K562 (cell line): ENCODE measurements around the gene TP73. TPM values are rescaled to one million over a fixed set of nuclear protein-coding genes. Genes with fewer than 3 reads are reported as not detected.
A peak's percentile ranks its signal among the peaks of the same experiment; 100 is the strongest.

Source experiments
- ARID3B ChIP-seq: fragments of 250-450 bp; sonication (Bioruptor Pico); IDR thresholded peaks from 2 replicates; pipeline ENCODE4 v1.4.0; 2020; ENCODE audit warnings: borderline replicate concordance
- DNMT1 ChIP-seq: fragments of 450-650 bp; IDR thresholded peaks from 2 replicates; pipeline ENCODE4 v1.6.1; 2016; ENCODE audit warnings: antibody characterized with exemption, mild to moderate bottlenecking
- MEF2D ChIP-seq: conservative IDR thresholded peaks from 2 replicates; pipeline ENCODE4 v1.6.1; 2016; ENCODE audit warnings: low read depth, missing genetic modification characterization, missing compliant biosample characterization
- MITF ChIP-seq: IDR thresholded peaks from 2 replicates; pipeline ENCODE4 v1.6.1; 2014; ENCODE audit warnings: antibody characterized with exemption
- MTA1 ChIP-seq: fragments of 450-650 bp; IDR thresholded peaks from 2 replicates; pipeline ENCODE4 v1.6.1; 2017; ENCODE audit warnings: borderline replicate concordance
- NFXL1 ChIP-seq: fragments of 450-650 bp; formaldehyde crosslinking; IDR thresholded peaks from 2 replicates; pipeline ENCODE4 v1.4.0; 2021; ENCODE audit warnings: mild to moderate bottlenecking
- RBBP5 ChIP-seq: fragments of 200-600 bp; sonication (generic); IDR thresholded peaks from 2 replicates; pipeline ENCODE4 v1.6.1; 2012; ENCODE audit warnings: borderline replicate concordance, mild to moderate bottlenecking, low read length, control low read depth, inconsistent platforms; ENCODE audit not compliant: insufficient read depth, poor library complexity, severe bottlenecking
- SREBF1 ChIP-seq: fragments of 150-350 bp; IDR thresholded peaks from 2 replicates; pipeline ENCODE4 v1.6.1; 2014; ENCODE audit warnings: antibody characterized with exemption, low read depth, low read length, borderline replicate concordance
- TFE3 ChIP-seq: fragments of 450-650 bp; formaldehyde crosslinking; IDR thresholded peaks from 2 replicates; pipeline ENCODE4 v1.4.0; 2020; ENCODE audit warnings: mild to moderate bottlenecking, mixed read lengths
- ZNF696 ChIP-seq: fragments of 250-450 bp; sonication (Bioruptor Pico); conservative IDR thresholded peaks from 2 replicates; pipeline ENCODE4 v1.4.0; 2020; ENCODE audit warnings: mild to moderate bottlenecking, moderate library complexity
- polyA plus RNA-seq, 8 experiments: library from polyadenylated mRNA; depleted of rRNA in 4 of 8; stranded (reverse) in 5 of 8; unstranded in 3 of 8; fragments of >200 nt; fragmentation: Nextera tagmentation in 2 of 8; fragmentation: Illumina TruSeq in 1 of 8; extraction: Ambion mirVana in 2 of 8; extraction: Trizol in 1 of 8; gene quantifications; 2 replicates each; pipeline versions ENCODE4 v1.2.1 to v1.2.3, GENCODE V29; 2011 to 2014; ENCODE audit warnings: inconsistent platforms in 1 of 8, missing spikeins in 1 of 8
- total RNA-seq, 7 experiments: library from RNA; depleted of rRNA in 6 of 7; stranded (reverse); fragments of >200 nt in 6 of 7; fragmentation: Illumina TruSeq in 2 of 7; extraction: Trizol in 2 of 7; gene quantifications; 2 replicates each; pipeline versions ENCODE4 v1.2.1 to v1.2.3, GENCODE V29; 2011 to 2021; ENCODE audit warnings: low replicate concordance in 1 of 7

The TP73 gene
- total and polyA plus RNA-seq, 9 of the 15 experiments (the other 6 are each of a cell fraction or from before 2014, with no cell fraction given): 0.07 to 1.6 (median 0.40) TPM; not detected in 2

- TF ChIP-seq TFE3 (CRISPR knock-in tag) (no peak), SREBF1 (no peak), ZNF696 (CRISPR knock-in tag) (no peak), NFXL1 (CRISPR knock-in tag) (no peak), DNMT1 (no peak), ARID3B (no peak), MITF (no peak), MTA1 (no peak; the same call in 1 of the 2 replicates), RBBP5 (peak; percentile 68), MEF2D (tag) (no peak)
Measured at GRCh38 chr1:3774946-3775489, 122.7 kb downstream of the TP73 start (continued).
